Stomach (tissue), 4 donors: Measurements from ENCODE around the gene HOXD8.

Source experiments
- CTCF ChIP-seq, 7 experiments: fragments of 450-650 bp in 4 of 7; fragments of 200-600 bp in 3 of 7; sonication (generic) in 3 of 7; IDR thresholded peaks; one replicate each; pipeline ENCODE4 v1.5.1; 2016 to 2019; ENCODE audit warnings: antibody characterized with exemption in 7 of 7, control low read depth in 2 of 7, mild to moderate bottlenecking in 1 of 7
- EP300 ChIP-seq: sonication (generic); formaldehyde crosslinking; IDR thresholded peaks from one replicate; pipeline ENCODE4 v1.6.1; 2017; ENCODE audit warnings: antibody characterized with exemption
- POLR2A ChIP-seq, 4 donors: fragments of 450-650 bp; IDR thresholded peaks; one replicate each; pipeline ENCODE4 v1.6.1; 2016; ENCODE audit warnings: antibody characterized with exemption in 4 of 4, control low read depth in 2 of 4, mild to moderate bottlenecking in 1 of 4, moderate library complexity in 1 of 4
- POLR2AphosphoS5 ChIP-seq, 3 donors: sonication (generic); formaldehyde crosslinking; IDR thresholded peaks; one replicate each; pipeline ENCODE4 v1.6.1; 2016; ENCODE audit warnings: antibody characterized with exemption in 3 of 3

GRCh38 chr2:176080540-176081375 lies 48.7 kb upstream of the HOXD8 start:
- TF ChIP-seq CTCF (IDR thresholded peaks at IDR 0.05) (no peak), POLR2A (IDR thresholded peaks at IDR 0.05) (no peak), POLR2AphosphoS5 (IDR thresholded peaks at IDR 0.05) (no peak), EP300 (no peak)
